Measurements from ENCODE around the gene OTOS. TPM values are rescaled to one million over a fixed set of nuclear protein-coding genes. Genes with fewer than 3 reads are reported as not detected.

Gene OTOS
- total RNA-seq, 4 donors from 2014 or later, result not detected

- DNase-seq (ENCODE audit: low spot score), result no peak
- ATAC-seq (ENCODE audit: low FRiP score), result no peak
- no peak for TF ChIP-seq CTCF (IDR thresholded peaks at IDR 0.05)
These were observed 9.9 kb downstream of the OTOS start for GRCh38 chr2:240130393-240131195.

GRCh38 chr2:240129731-240130392 lies 10.6 kb downstream of the OTOS start:
- ATAC-seq (ENCODE audit: low FRiP score), result no peak
- no peak for DNase-seq (ENCODE audit: low spot score)
- TF ChIP-seq CTCF (IDR thresholded peaks at IDR 0.05), result no peak

- no peak for DNase-seq (ENCODE audit: low spot score)
- no peak for TF ChIP-seq CTCF (IDR thresholded peaks at IDR 0.05)
- no peak for ATAC-seq (ENCODE audit: low FRiP score)
These were observed 11.1 kb downstream of the OTOS start for GRCh38 chr2:240129311-240129710.

- DNase-seq (ENCODE audit: low spot score), result no peak
- no peak for TF ChIP-seq CTCF (IDR thresholded peaks at IDR 0.05)
- no peak for ATAC-seq (ENCODE audit: low FRiP score)
These were observed 11.8 kb downstream of the OTOS start for GRCh38 chr2:240128608-240129145.

- no peak for ATAC-seq (ENCODE audit: low FRiP score)
- no peak for DNase-seq (ENCODE audit: low spot score)
- no peak for TF ChIP-seq CTCF (IDR thresholded peaks at IDR 0.05)
These were observed 12.4 kb downstream of the OTOS start for GRCh38 chr2:240127911-240128607.

GRCh38 chr2:240127191-240127750 lies 13.2 kb downstream of the OTOS start:
- TF ChIP-seq CTCF (IDR thresholded peaks at IDR 0.05), result no peak
- DNase-seq (ENCODE audit: low spot score) (no peak), ATAC-seq (ENCODE audit: low FRiP score) (no peak)

Data from omental fat pad (tissue), 4 donors.